Activated CD4-positive, alpha-beta memory T cell treated with anti-CD3 and anti-CD28 coated beads for 36 hours (primary cell): Measurements from ENCODE around the gene MOV10L1. TPM values are rescaled to one million over a fixed set of nuclear protein-coding genes. Genes with fewer than 3 reads are reported as not detected.
"Not testable (repeated sequence)": the region's sequence is repeated elsewhere in the genome, so short reads cannot be mapped to it uniquely, and the experiment has no call there.

Experiments
- CTCF ChIA-PET: fragments of 350-600 bp; sonication (Branson Sonifier 250); formaldehyde crosslinking; loops from one replicate; lab custom pipeline; 2021; ENCODE audit warnings: antibody characterized with exemption, inconsistent platforms; lab: Charles Lee
- POLR2A ChIA-PET: fragments of 350-600 bp; sonication (Branson Sonifier 250); formaldehyde crosslinking; loops from one replicate; lab custom pipeline; 2021; ENCODE audit warnings: antibody characterized with exemption; lab: Charles Lee
- DNase-seq: peaks from one replicate; pipeline ENCODE4 v3.0.0-alpha.2; 2020
- H3K27ac Mint-ChIP-seq: one replicate; pipeline ENCODE4 v1.8.0; 2021; ENCODE audit warnings: mixed read lengths
- H3K27me3 Mint-ChIP-seq: one replicate; pipeline ENCODE4 v1.8.0; 2021; ENCODE audit warnings: mixed read lengths
- H3K36me3 Mint-ChIP-seq: one replicate; pipeline ENCODE4 v1.8.0; 2021; ENCODE audit warnings: mixed read lengths
- H3K4me1 Mint-ChIP-seq: one replicate; pipeline ENCODE4 v1.8.0; 2021; ENCODE audit warnings: low read depth, mixed read lengths
- H3K4me3 Mint-ChIP-seq: one replicate; pipeline ENCODE4 v1.8.0; 2021; ENCODE audit warnings: mild to moderate bottlenecking, mixed read lengths
- H3K9me3 Mint-ChIP-seq: one replicate; pipeline ENCODE4 v1.8.0; 2021; ENCODE audit warnings: mixed read lengths
- intact Hi-C: fragments of 100-400 bp; cut with micrococcal nuclease; formaldehyde crosslinking; loops from one replicate; pipeline ENCODE4 v1.15.1; 2023
- total RNA-seq, 2 experiments: library from RNA; stranded (reverse); gene quantifications; one replicate each; pipeline ENCODE4 v1.2.3, GENCODE V29; 2021

Gene MOV10L1
- total RNA-seq, 2 experiments from 2014 or later = not detected

DNA sequence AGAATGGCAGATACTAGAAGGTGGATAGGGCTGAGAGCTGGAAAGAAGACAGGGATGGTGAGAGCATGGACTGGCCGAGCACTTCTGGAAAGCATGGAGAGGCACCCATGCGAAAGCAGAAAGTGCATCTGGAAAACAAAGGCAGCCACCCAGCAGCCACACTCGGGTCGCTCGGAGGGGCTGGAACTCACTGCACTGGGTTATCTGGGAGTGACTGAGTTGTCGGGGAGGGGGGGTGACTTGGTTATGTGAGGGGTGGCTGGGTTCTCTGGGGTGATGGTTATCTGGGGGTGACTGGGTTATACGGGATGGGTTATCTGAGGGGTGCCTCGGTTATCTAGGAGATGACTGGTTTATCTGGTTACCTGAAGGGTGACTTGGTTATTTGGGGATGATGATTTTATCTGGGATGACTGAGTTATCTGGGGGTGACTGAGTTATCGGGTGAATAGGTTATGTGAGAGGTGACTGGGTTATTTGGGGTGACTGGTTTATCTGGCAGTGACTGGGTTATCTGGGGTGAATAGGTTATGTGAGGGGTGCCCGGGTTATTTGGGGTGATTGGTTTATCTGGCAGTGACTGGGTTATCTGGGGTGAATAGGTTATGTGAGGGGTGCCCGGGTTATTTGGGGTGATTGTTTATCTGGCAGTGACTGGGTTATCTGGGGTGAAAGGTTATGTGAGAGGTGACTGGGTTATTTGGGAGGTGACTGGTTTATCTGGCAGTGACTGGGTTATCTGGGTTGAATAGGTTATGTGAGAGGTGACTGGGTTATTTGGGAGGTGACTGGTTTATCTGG lies 78.1 kb downstream of the MOV10L1 start:
- ChIA-PET POLR2A (no interaction called here), CTCF (no interaction called here)
- Mint-ChIP-seq H3K4me3 (no peak overlapping the region), H3K27ac (no peak overlapping the region), H3K36me3 (no peaks in the 10 kb centered on the region), H3K9me3 (no peaks in the 10 kb centered on the region), H3K4me1 (peaks cover 9% of the 10 kb centered on the region), H3K27me3 (peaks cover 32% of the 10 kb centered on the region)
- intact Hi-C loops = no loop called here
- DNase-seq = no peak

DNA sequence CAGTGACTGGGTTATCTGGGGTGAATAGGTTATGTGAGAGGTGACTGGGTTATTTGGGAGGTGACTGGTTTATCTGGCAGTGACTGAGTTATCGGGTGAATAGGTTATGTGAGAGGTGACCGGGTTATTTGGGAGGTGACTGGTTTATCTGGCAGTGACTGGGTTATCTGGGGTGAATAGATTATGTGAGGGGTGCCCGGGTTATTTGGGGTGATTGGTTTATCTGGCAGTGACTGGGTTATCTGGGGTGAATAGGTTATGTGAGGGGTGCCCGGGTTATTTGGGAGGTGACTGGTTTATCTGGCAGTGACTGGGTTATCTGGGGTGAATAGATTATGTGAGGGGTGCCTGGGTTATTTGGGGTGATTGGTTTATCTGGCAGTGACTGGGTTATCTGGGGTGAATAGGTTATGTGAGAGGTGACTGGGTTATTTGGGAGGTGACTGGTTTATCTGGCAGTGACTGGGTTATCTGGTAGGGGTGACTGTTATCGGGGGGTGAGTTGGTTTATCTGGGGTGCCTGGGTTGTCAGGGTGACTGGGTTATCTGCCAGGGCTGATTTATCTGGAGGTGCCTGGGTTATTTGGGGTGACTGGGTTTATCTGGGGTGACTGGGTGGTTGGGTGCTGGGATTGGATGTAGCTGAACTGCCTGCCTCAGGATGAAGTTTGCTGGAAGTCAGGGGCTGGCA lies 78.8 kb downstream of the MOV10L1 start:
- DNase-seq, H3K27ac Mint-ChIP-seq, intact Hi-C loops: not testable (repeated sequence)

DNA sequence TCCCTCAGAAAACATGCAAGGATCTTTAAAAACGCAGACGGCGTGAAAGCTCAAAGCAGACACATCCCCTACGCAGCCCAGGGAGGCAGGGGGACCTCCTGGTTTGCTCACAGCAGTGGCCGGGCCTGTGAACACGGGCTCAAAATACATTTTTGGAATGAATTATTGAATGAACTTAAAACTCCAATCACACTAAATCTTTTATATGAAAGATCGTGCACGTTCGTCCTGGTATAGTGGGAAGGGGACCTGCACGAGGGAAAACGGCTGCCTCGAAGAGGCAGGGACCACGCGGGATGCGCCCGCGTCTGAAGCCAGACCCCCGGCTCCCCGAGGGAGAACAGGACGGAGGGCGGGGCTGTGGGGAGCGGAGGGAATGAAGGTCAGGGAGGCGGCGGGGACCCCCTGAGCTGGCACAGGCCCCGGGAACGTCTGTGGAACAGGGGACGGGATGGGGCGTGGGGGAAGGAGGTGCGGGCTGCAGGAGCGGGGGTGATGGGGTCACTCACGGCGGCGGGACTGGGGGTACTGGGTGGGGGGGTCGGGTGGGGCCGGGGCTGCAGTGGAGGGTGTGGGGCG lies 79.5 kb downstream of the MOV10L1 start:
- Mint-ChIP-seq H3K27me3 (peaks cover 29% of the 10 kb centered on the region), H3K9me3 (no peaks in the 10 kb centered on the region), H3K27ac (no peak overlapping the region), H3K4me3 (peak overlapping the region; percentile 56), H3K4me1 (peaks cover 9% of the 10 kb centered on the region), H3K36me3 (no peaks in the 10 kb centered on the region)
- no peak for DNase-seq
- intact Hi-C loops = no loop called here
- ChIA-PET CTCF (no interaction called here), POLR2A (no interaction called here)

More for the DNA sequence above, 78.8 kb downstream of the MOV10L1 start:
- POLR2A ChIA-PET, H3K36me3 Mint-ChIP-seq, H3K9me3 Mint-ChIP-seq, H3K4me1 Mint-ChIP-seq, CTCF ChIA-PET: not testable (repeated sequence)
- Mint-ChIP-seq H3K27me3 (peaks cover 32% of the 10 kb centered on the region), H3K4me3 (peak overlapping the region; percentile 46)

DNA sequence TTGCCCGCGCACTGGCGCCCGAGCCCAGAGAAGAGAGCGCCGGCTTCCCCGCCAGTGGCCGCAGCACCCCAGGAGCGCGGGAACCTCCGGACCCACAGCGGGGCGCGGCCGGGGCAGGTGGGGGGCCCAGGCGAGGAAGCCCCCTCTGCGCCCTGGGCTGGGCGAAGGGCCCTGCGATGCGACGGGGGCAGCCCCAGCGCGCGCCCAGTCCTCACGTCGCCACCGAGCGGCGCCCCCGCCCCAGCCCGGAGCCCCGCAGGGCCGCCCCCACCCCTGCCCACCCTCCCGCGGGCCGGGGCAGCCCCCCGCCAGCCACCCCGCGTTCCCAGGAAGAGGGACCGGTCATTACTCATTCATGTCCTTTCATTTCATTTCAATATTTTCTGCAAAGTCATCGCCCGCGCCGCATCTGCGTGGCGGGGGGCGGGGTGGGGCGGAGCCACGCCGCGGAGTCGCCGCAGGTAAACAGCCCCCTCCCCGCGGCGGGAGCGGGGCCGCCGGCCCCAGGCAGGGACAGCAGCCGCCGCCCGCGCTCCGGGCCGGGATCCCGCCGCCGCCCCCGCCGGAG lies 80.1 kb downstream of the MOV10L1 start:
- Mint-ChIP-seq H3K36me3 (no peaks in the 10 kb centered on the region), H3K27ac (no peak overlapping the region), H3K4me1 (peaks cover 9% of the 10 kb centered on the region), H3K4me3 (peak overlapping the region; percentile 35), H3K9me3 (no peaks in the 10 kb centered on the region), H3K27me3 (peaks cover 29% of the 10 kb centered on the region)
- POLR2A ChIA-PET = no interaction called here
- intact Hi-C loops = loop anchor here (2.0 kb wide), 1 partner anchor 15 kb away; the partner anchor contains the start of gene TRABD
- CTCF ChIA-PET = no interaction called here
- peak; percentile 84 for DNase-seq

DNA sequence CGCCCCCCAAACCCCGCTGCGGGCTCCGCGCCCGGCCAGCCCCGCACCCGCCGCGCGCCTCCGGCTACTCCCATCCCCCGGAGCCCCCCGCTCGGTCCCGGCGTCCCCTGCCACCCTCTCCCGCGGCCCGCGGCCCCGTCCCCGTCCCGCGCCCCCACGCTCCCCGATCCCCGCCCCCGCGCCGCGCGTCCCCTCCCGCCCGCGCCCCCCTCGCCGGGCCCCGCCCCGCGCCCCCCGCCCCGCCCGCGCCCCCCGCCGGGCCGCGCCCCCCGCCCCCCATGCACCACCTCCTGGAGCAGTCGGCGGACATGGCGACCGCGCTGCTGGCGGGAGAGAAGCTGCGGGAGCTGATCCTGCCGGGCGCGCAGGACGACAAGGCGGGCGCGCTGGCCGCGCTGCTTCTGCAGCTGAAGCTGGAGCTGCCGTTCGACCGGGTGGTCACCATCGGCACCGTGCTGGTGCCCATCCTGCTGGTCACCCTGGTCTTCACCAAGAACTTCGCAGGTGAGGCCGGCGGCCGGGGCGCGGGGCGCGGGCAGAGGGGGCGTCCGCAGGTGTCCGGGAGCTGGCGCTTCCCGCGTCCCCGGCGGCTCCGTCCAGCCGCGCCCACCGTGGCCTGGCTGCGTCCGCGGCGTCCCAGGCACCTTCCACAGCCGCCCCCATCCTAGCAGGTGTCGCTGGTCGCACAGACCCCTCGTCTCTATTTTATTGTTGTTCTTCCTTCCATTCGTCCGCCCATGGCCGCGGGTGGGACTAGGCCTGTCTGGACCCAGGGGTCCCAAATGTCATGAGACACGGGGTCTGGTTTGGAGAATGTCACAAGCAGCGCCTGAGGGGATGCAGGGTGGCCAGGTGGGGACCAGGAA lies 80.9 kb downstream of the MOV10L1 start, which contains the start of gene PANX2:
Gene PANX2 (plus strand): TSS at position 279 of the 866 bp plus-strand sequence. CDS start 0 bp downstream, at position 279.
- H3K4me3 Mint-ChIP-seq = peak within 1 kb of the TSS; percentile 67
- no peaks in the 10 kb centered on the region for H3K9me3 Mint-ChIP-seq
- peaks cover 9% of the 10 kb centered on the region for H3K4me1 Mint-ChIP-seq
- CTCF ChIA-PET = no interaction called here
- POLR2A ChIA-PET = interaction anchor here (1.9 kb wide), 1 partner anchor 20 kb away, joined by 5 read pairs; no protein-coding TSS in a partner anchor
- no peak within 1 kb of the TSS for H3K27ac Mint-ChIP-seq
- peaks cover 25% of the 10 kb centered on the region for H3K27me3 Mint-ChIP-seq
- H3K36me3 Mint-ChIP-seq = no peaks in the 10 kb centered on the region
- intact Hi-C loops = loop anchor here (2.0 kb wide), 1 partner anchor 14 kb away; the partner anchor contains the start of gene TRABD
- DNase-seq = no peak

DNA sequence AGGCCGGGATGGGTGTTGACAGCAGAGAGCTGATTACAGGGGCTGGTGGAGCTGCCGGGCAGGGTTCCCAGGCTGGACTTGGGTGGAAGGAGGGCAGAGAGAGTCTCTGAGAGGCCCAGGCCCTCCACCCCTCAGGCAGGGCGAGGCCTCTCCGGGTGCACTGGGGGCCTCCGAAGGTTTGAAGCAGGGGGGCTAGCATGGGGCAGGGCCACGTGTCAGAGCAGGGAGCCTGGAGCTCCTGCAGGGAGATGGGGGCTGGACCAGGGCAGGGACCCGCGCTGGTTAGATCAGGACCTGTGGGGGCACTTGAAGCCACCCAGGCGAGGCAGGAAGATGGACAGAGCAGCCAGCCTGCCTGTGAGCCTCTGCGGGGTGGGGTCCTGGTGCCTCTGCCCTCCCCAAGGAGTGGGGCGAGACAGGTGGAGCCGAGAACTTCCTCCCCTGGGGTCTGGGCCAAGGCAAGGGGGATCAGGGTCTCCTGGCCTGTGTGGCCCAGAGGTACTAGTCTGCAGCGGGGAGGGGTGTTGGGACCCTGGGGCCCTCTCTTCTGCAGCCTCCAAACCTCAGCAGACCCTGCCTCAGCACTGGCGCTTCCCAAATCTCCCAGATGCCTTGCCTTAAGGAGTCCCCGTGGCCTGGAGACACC lies 81.6 kb downstream of the MOV10L1 start:
- ChIA-PET CTCF (no interaction called here), POLR2A (interaction anchor here (1.9 kb wide), 1 partner anchor 20 kb away, joined by 5 read pairs; no protein-coding TSS in a partner anchor)
- Mint-ChIP-seq H3K4me1 (peaks cover 9% of the 10 kb centered on the region), H3K9me3 (no peaks in the 10 kb centered on the region), H3K27me3 (peaks cover 25% of the 10 kb centered on the region), H3K36me3 (no peaks in the 10 kb centered on the region), H3K27ac (no peak overlapping the region), H3K4me3 (peak overlapping the region; percentile 67)
- intact Hi-C loops = loop anchor here (2.0 kb wide), 1 partner anchor 13 kb away; the partner anchor contains the start of gene TRABD
- no peak for DNase-seq

DNA sequence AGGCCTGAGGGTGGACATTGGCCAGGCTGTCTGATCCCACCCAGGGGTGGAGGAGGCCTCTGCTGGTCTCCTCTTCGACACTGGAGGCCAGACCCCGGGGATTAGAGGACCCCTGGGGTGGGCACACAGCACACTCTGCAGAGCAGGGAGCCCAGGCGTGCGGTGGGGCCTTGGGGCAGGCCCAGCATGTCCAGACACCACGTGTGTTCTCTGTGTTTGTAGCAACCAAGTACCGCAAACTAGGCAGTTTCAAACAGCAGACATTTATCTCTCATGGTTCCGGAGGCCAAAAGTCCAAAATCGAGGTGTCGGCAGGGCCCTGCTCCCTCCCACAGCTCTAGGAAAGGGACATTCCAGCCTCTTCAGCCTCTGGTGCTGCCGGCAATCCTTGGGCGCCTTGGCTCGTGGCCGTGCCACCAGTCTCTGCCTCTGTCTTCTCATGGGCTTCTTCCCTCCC lies 82.2 kb downstream of the MOV10L1 start:
- Mint-ChIP-seq H3K27me3 (peaks cover 27% of the 10 kb centered on the region), H3K27ac (no peak overlapping the region), H3K9me3 (no peaks in the 10 kb centered on the region), H3K4me1 (peaks cover 9% of the 10 kb centered on the region), H3K36me3 (no peaks in the 10 kb centered on the region), H3K4me3 (no peak overlapping the region)
- DNase-seq = no peak
- intact Hi-C loops = loop anchor here (2.0 kb wide), 1 partner anchor 13 kb away; the partner anchor contains the start of gene TRABD
- CTCF ChIA-PET = no interaction called here
- POLR2A ChIA-PET = interaction anchor here (1.9 kb wide), 1 partner anchor 19 kb away, joined by 5 read pairs; no protein-coding TSS in a partner anchor

DNA sequence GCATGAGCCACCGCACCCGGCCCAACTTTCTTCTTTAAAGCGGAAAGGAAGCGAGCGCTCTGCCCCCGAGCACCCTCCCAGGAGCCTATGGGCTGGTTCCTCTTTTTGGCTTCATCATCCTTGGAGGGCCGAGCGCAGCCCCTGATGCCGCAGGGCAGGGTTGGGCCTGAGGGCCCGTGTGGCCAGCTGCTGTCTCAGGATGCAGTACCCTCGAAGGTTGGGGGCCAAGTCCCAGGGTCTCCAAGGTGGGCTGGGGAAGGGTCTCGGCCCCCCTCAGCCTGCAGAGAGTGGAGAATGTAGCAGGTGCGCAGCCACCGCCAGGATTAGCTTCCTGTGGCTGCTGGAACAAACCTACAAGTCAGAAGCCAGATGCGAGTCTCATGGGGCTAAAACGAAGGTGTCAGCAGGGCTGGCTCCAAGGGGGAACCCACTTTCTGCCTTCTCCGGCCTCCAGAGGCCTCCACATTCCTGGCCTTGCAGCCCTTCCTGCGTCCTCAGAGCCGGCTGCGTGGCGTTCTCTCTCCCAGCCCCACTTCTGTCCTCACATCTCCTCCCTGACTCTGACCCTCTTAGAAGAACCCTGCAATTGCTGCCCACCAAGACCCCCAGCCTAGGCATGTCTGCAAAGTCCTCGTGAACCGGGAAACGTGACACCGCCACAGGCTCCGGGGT lies 83.6 kb downstream of the MOV10L1 start:
- H3K4me1 Mint-ChIP-seq = peaks cover 9% of the 10 kb centered on the region
- no peaks in the 10 kb centered on the region for H3K36me3 Mint-ChIP-seq
- no peak for DNase-seq
- intact Hi-C loops = no loop called here
- no peak overlapping the region for H3K27ac Mint-ChIP-seq
- POLR2A ChIA-PET = no interaction called here
- CTCF ChIA-PET = interaction anchor here (1.3 kb wide), 1 partner anchor 11 kb away, joined by 4 read pairs; no protein-coding TSS in a partner anchor
- H3K4me3 Mint-ChIP-seq = no peak overlapping the region
- H3K27me3 Mint-ChIP-seq = peaks cover 20% of the 10 kb centered on the region
- H3K9me3 Mint-ChIP-seq = no peaks in the 10 kb centered on the region

DNA sequence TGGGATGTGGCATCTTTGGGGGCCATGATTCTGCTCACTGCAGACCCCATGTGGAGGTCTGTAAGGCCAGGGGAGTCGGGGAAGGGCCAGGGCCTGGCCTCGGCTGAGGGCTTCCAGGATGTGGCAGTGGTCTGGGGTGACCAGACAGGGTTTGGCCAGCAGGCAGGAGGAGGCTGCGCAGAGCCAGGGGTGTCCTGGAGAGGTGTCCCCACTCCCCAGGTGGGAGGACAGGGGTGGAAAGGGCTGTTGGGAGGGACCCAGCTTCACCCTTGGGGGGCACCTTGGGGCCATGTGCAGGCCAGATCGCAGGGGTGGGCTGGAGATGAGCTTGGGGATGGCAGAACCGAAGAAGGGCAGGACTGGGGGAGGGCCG lies 84.2 kb downstream of the MOV10L1 start:
- peaks cover 5% of the 10 kb centered on the region for H3K4me1 Mint-ChIP-seq
- ChIA-PET CTCF (interaction anchor here (1.3 kb wide), 1 partner anchor 10 kb away, joined by 4 read pairs; no protein-coding TSS in a partner anchor), POLR2A (no interaction called here)
- H3K4me3 Mint-ChIP-seq = no peak overlapping the region
- DNase-seq = no peak
- no peaks in the 10 kb centered on the region for H3K9me3 Mint-ChIP-seq
- intact Hi-C loops = no loop called here
- H3K27me3 Mint-ChIP-seq = peaks cover 15% of the 10 kb centered on the region
- no peaks in the 10 kb centered on the region for H3K36me3 Mint-ChIP-seq
- H3K27ac Mint-ChIP-seq = no peak overlapping the region

DNA sequence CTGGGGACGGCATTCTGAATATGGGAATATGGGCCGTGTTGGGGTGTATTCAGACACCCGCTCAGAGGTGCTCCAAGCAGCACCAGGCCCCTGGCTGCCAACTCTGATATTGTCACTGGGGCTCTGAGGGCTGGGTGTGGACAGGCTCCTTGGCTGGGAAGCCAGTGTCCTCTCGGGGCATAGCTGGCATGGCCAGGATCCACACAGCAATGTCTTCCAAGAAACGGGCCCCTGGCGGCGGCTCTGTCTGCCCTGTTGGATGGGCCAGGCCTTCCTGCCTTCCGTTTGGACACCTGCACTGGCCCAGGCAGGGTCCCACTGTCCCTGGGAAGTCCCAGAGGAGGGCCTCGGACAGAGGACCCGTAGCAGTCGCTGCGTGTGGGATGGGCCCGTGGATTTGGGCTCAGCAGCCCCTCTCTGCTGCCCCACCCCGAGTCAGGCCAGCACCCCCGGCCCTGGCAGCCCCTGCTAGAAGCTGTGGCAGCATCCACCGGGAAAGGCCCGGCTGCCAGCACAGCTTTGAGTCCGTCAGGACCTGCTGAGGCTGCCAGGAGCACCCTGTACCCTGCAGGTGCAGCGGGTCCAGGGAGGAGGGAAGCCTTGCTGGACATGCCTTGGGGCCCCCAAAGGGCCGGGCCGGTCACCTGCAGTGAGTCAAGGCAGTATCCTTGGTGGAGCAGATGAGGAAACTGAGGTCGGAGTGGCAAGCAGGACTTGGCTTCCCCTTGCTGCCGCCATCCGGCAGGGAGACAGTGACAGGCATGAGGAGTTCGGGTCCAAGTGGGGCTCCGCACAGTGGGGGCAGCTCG lies 84.8 kb downstream of the MOV10L1 start:
- CTCF ChIA-PET = no interaction called here
- intact Hi-C loops = no loop called here
- POLR2A ChIA-PET = interaction anchor here (1.0 kb wide), 1 partner anchor 12 kb away, joined by 3 read pairs; no protein-coding TSS in a partner anchor

More for the DNA sequence above, 84.8 kb downstream of the MOV10L1 start:
- Mint-ChIP-seq H3K4me3 (no peak overlapping the region), H3K27ac (no peak overlapping the region), H3K27me3 (peaks cover 13% of the 10 kb centered on the region), H3K4me1 (peaks cover 4% of the 10 kb centered on the region), H3K36me3 (no peaks in the 10 kb centered on the region), H3K9me3 (no peaks in the 10 kb centered on the region)
- DNase-seq = no peak
